ENCODE results near the gene ITGB4.

The ITGB4 gene

DNA sequence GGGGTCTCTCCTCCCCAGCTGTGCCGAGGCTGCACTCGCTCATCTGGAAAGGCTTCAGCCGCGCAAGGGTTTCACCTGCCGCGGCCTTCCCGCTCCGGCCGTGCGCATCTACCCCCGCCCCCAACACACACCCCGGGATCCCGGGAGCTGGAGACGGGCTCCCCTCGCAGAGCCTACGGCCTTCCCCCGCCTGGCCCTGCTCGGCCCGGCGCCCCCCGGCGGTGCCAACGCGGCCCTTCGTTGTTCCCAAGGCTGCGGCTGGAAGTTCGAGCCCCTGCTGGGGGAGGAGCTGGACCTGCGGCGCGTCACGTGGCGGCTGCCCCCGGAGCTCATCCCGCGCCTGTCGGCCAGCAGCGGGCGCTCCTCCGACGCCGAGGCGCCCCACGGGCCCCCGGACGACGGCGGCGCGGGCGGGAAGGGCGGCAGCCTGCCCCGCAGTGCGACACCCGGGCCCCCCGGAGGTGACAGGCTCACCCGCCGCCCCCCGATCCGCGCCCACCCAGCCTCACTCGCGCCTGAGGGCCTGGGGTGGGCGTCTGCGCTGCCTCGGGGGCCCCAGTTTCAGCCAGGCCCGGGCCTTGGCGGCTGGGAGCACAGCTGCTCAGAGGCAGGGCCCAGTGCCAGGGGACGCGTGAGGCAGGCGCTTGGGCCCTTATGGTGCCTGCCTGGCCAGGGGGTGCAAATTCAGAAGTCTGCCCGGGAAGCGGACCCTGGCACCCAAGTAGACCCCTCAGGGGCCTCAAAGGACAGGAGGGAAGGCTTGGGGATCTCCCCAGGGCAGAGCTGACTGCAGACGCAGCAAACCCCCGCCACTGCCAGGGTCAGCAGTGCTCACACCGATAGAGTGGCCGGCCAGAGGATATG is 32.5 kb downstream of the ITGB4 start:
- TF ChIP-seq, protein P1, sequence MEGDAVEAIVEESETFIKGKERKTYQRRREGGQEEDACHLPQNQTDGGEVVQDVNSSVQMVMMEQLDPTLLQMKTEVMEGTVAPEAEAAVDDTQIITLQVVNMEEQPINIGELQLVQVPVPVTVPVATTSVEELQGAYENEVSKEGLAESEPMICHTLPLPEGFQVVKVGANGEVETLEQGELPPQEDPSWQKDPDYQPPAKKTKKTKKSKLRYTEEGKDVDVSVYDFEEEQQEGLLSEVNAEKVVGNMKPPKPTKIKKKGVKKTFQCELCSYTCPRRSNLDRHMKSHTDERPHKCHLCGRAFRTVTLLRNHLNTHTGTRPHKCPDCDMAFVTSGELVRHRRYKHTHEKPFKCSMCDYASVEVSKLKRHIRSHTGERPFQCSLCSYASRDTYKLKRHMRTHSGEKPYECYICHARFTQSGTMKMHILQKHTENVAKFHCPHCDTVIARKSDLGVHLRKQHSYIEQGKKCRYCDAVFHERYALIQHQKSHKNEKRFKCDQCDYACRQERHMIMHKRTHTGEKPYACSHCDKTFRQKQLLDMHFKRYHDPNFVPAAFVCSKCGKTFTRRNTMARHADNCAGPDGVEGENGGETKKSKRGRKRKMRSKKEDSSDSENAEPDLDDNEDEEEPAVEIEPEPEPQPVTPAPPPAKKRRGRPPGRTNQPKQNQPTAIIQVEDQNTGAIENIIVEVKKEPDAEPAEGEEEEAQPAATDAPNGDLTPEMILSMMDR (conservative IDR thresholded peaks at IDR 0.05; ENCODE audit: low read depth, low read length): peak; percentile 47
- DNase-seq (ENCODE audit: low read depth): no peak
- no peak overlapping the region for H3K4me3 ChIP-seq (ENCODE audit: low read length)

DNA sequence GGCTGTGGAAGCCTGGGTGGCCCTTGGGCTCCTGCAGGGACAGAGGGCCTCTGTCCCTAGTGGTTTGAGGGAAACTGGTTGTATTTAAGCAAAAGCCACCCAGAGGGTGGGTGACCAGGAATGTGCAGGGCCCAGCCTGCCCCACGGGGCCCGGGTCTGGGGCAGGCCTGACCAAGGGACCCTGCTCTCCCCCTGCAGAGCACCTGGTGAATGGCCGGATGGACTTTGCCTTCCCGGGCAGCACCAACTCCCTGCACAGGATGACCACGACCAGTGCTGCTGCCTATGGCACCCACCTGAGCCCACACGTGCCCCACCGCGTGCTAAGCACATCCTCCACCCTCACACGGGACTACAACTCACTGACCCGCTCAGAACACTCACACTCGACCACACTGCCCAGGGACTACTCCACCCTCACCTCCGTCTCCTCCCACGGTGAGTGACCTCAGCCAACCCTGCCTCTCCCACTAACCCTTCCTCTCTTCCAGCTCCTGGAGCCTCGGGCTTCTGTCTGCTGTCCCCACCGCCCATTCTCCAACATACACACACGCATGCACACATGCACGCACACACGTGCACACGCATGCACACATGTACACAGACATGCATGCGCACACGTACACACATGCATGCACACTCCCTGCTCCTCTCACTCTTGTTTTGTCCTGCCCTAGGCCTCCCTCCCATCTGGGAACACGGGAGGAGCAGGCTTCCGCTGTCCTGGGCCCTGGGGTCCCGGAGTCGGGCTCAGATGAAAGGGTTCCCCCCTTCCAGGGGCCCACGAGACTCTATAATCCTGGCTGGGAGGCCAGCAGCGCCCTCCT is 33.3 kb downstream of the ITGB4 start:
- TF ChIP-seq, protein P1 (conservative IDR thresholded peaks at IDR 0.05; ENCODE audit: low read depth, low read length): no peak
- H3K4me3 ChIP-seq (ENCODE audit: low read length): no peak overlapping the region

DNA sequence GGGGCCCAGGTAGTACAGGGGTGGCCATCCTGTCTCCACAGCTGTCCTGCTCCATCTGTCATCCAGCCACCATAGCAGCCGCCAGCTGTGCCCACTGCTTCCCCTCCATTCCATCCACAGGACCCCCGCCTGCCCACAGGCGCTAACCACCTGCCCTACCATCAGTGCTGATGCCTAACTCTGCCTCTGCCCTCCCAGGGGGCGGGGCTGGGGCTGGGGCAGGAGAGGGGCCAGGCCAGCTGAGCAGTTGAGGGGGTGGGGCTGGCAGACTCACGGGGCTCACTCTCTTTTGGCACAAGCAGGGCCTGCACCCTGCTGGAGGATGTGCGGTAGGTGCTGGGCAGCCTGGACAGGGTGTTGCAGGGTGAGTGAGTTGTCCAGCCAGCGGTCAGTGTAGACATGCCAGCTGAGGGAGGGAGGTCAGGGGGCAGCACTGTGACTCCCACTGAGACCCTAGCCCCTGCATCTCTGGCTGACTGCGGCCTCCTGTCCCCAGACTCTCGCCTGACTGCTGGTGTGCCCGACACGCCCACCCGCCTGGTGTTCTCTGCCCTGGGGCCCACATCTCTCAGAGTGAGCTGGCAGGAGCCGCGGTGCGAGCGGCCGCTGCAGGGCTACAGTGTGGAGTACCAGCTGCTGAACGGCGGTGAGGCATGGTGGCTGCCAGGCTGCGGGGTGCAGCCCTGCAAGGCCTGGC is 34.1 kb downstream of the ITGB4 start:
- H3K4me3 ChIP-seq (ENCODE audit: low read length): no peak overlapping the region
- TF ChIP-seq, protein P1 (conservative IDR thresholded peaks at IDR 0.05; ENCODE audit: low read depth, low read length): no peak
- no peak for DNase-seq (ENCODE audit: low read depth)

More for the DNA sequence above, 33.3 kb downstream of the ITGB4 start:
- no peak for DNase-seq (ENCODE audit: low read depth)

DNA sequence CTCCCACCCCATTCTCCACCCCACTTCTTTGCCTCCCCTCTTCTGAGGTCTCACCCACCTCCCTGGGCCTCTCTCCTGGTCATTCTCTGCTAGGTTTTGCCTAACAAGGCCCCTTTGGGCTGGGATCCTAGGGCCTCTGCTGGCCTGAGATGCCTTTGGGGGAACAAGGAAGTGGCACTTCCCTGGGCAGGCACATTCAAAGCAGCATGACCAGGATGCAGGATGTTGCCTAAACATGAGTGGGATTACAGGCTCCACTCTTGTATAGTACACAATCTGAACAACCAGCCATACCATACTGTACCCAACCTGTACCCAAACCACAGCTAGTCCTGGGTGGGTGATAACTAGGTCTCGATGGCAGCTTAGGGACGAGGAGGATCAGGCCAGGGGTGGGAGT is 34.7 kb downstream of the ITGB4 start:
- no peak overlapping the region for H3K4me3 ChIP-seq (ENCODE audit: low read length)
- no peak for DNase-seq (ENCODE audit: low read depth)
- TF ChIP-seq, protein P1 (conservative IDR thresholded peaks at IDR 0.05; ENCODE audit: low read depth, low read length): no peak

DNA sequence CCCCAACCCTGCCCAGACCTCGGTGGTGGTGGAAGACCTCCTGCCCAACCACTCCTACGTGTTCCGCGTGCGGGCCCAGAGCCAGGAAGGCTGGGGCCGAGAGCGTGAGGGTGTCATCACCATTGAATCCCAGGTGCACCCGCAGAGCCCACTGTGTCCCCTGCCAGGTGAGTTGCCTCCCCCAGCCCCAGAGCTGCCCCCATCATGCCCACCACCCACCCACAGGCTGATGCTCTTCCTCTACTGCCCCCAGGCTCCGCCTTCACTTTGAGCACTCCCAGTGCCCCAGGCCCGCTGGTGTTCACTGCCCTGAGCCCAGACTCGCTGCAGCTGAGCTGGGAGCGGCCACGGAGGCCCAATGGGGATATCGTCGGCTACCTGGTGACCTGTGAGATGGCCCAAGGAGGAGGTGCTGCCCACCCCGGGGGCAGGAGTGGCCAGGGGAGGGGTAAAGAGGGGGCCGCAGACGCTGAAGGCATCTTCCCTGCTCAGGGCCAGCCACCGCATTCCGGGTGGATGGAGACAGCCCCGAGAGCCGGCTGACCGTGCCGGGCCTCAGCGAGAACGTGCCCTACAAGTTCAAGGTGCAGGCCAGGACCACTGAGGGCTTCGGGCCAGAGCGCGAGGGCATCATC is 35.3 kb downstream of the ITGB4 start:
- DNase-seq (ENCODE audit: low read depth): no peak
- TF ChIP-seq, protein P1 (conservative IDR thresholded peaks at IDR 0.05; ENCODE audit: low read depth, low read length): no peak
- no peak overlapping the region for H3K4me3 ChIP-seq (ENCODE audit: low read length)

DNA sequence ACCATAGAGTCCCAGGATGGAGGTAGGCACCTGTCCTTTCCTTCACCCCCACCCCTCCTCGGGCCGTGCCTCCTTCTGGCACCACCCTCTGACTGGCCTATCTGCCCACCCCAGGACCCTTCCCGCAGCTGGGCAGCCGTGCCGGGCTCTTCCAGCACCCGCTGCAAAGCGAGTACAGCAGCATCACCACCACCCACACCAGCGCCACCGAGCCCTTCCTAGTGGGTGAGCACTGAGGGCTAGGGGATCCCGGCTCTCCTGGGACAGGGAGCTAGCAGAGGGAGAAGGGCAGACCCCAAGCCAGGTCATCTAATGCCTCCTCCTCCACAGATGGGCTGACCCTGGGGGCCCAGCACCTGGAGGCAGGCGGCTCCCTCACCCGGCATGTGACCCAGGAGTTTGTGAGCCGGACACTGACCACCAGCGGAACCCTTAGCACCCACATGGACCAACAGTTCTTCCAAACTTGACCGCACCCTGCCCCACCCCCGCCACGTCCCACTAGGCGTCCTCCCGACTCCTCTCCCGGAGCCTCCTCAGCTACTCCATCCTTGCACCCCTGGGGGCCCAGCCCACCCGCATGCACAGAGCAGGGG is 35.9 kb downstream of the ITGB4 start:
- TF ChIP-seq, protein P1 (conservative IDR thresholded peaks at IDR 0.05; ENCODE audit: low read depth, low read length): no peak
- DNase-seq (ENCODE audit: low read depth): no peak
- no peak overlapping the region for H3K4me3 ChIP-seq (ENCODE audit: low read length)
